HEK293 (cell line): ENCODE results near the gene KRTAP3-3.

ENCODE experiments used
- CTCF ChIA-PET: fragments of 350-600 bp; formaldehyde crosslinking; extraction: SDS; loops from one replicate; lab custom pipeline; 2021; ENCODE audit warnings: antibody characterized with exemption; lab: Yijun Ruan, JAX
- POLR2A ChIA-PET: fragments of 300-600 bp; formaldehyde crosslinking; extraction: SDS; loops from one replicate; lab custom pipeline; 2020; ENCODE audit warnings: antibody characterized with exemption, inconsistent platforms; lab: Yijun Ruan, JAX
- H3K27ac ChIP-seq: fragments of 200-500 bp; sonication (Bioruptor generic); 2 replicates; pipeline ENCODE4 v1.5.1; 2014; ENCODE audit warnings: low read depth, low read length, control low read depth, inconsistent platforms; ENCODE audit errors: extremely low read depth
- H3K36me3 ChIP-seq, 2 experiments: fragments of 200-500 bp in 1 of 2; sonication (Bioruptor generic) in 1 of 2; 1 replicate in 1 of 2; 2 replicates in 1 of 2; pipeline ENCODE4 v1.5.1; 2014 to 2017; ENCODE audit warnings: inconsistent platforms in 2 of 2, low read length in 2 of 2; ENCODE audit not compliant: control insufficient read depth in 2 of 2, insufficient read depth in 1 of 2
- H3K4me1 ChIP-seq: fragments of 200-500 bp; sonication (Bioruptor generic); 2 replicates; pipeline ENCODE4 v1.5.1; 2014; ENCODE audit warnings: mild to moderate bottlenecking, low read length, inconsistent platforms; ENCODE audit not compliant: control insufficient read depth, insufficient read depth
- H3K4me3 ChIP-seq: 2 replicates; pipeline ENCODE4 v1.5.1; 2011; ENCODE audit warnings: low read depth, mild to moderate bottlenecking, control low read depth, low read length, moderate library complexity
- H3K9me3 ChIP-seq: fragments of 200-500 bp; sonication (Bioruptor generic); 2 replicates; pipeline ENCODE4 v1.5.1; 2014; ENCODE audit warnings: low read depth, low read length, inconsistent platforms; ENCODE audit not compliant: control insufficient read depth, insufficient read depth
- HOXC10 ChIP-seq: sonication (generic); formaldehyde crosslinking; IDR thresholded peaks from 2 replicates; pipeline ENCODE4 v1.8.1; 2023; ENCODE audit warnings: mild to moderate bottlenecking, missing genetic modification reagents
- KLF8 ChIP-seq: fragments of 450-650 bp; formaldehyde crosslinking; IDR thresholded peaks from 2 replicates; pipeline ENCODE4 v1.5.1; 2016; ENCODE audit warnings: missing biosample characterization, missing genetic modification characterization
- RBAK ChIP-seq: fragments of 450-650 bp; formaldehyde crosslinking; IDR thresholded peaks from 2 replicates; pipeline ENCODE4 v1.5.1; 2016; ENCODE audit warnings: missing biosample characterization, missing genetic modification characterization
- SP2 ChIP-seq: fragments of 450-650 bp; formaldehyde crosslinking; IDR thresholded peaks from 2 replicates; pipeline ENCODE4 v1.5.1; 2016; ENCODE audit warnings: missing biosample characterization, missing genetic modification characterization
- YY1 ChIP-seq: fragments of 450-650 bp; formaldehyde crosslinking; IDR thresholded peaks from 2 replicates; pipeline ENCODE4 v1.5.1; 2018; ENCODE audit warnings: missing biosample characterization, missing genetic modification characterization
- ZBTB17 ChIP-seq: fragments of 450-650 bp; formaldehyde crosslinking; IDR thresholded peaks from 2 replicates; pipeline ENCODE4 v1.5.1; 2016; ENCODE audit warnings: missing biosample characterization, missing genetic modification characterization
- ZBTB20 ChIP-seq: fragments of 450-650 bp; formaldehyde crosslinking; IDR thresholded peaks from 2 replicates; pipeline ENCODE4 v1.5.1; 2016; ENCODE audit warnings: missing biosample characterization, missing genetic modification characterization
- ZBTB7A ChIP-seq: fragments of 450-650 bp; formaldehyde crosslinking; IDR thresholded peaks from 2 replicates; pipeline ENCODE4 v1.5.1; 2016; ENCODE audit warnings: low read depth, missing biosample characterization, missing genetic modification characterization
- ZNF112 ChIP-seq: fragments of 450-650 bp; formaldehyde crosslinking; IDR thresholded peaks from 2 replicates; pipeline ENCODE4 v1.5.0; 2017; ENCODE audit warnings: missing biosample characterization, missing genetic modification characterization
- ZNF114 ChIP-seq: fragments of 450-650 bp; formaldehyde crosslinking; IDR thresholded peaks from 2 replicates; pipeline ENCODE4 v1.5.0; 2017; ENCODE audit warnings: missing biosample characterization, missing genetic modification characterization
- ZNF138 ChIP-seq: fragments of 450-650 bp; formaldehyde crosslinking; IDR thresholded peaks from 2 replicates; pipeline ENCODE4 v1.5.1; 2016; ENCODE audit warnings: missing biosample characterization, missing genetic modification characterization, borderline replicate concordance
- ZNF350 ChIP-seq: fragments of 450-650 bp; formaldehyde crosslinking; IDR thresholded peaks from 2 replicates; pipeline ENCODE4 v1.5.0; 2017; ENCODE audit warnings: missing biosample characterization, mild to moderate bottlenecking, missing genetic modification characterization
- ZNF37A ChIP-seq: fragments of 450-650 bp; IDR thresholded peaks from 2 replicates; pipeline ENCODE4 v1.5.1; 2018; ENCODE audit warnings: missing biosample characterization, missing genetic modification characterization
- ZNF571 ChIP-seq: fragments of 450-650 bp; formaldehyde crosslinking; IDR thresholded peaks from 2 replicates; pipeline ENCODE4 v1.5.0; 2017; ENCODE audit warnings: missing biosample characterization, missing genetic modification characterization
- ZNF621 ChIP-seq: fragments of 450-650 bp; formaldehyde crosslinking; IDR thresholded peaks from 2 replicates; pipeline ENCODE4 v1.5.1; 2017; ENCODE audit warnings: missing biosample characterization, missing genetic modification characterization
- ZNF626 ChIP-seq: fragments of 450-650 bp; sonication (Bioruptor Pico); formaldehyde crosslinking; IDR thresholded peaks from 2 replicates; pipeline ENCODE4 v1.5.1; 2018; ENCODE audit warnings: missing biosample characterization, missing genetic modification characterization, inconsistent platforms
- ZNF660 ChIP-seq: fragments of 450-650 bp; IDR thresholded peaks from 2 replicates; pipeline ENCODE4 v1.5.1; 2018; ENCODE audit warnings: missing biosample characterization, mild to moderate bottlenecking, missing genetic modification characterization
- ZNF701 ChIP-seq: fragments of 450-650 bp; formaldehyde crosslinking; IDR thresholded peaks from 2 replicates; pipeline ENCODE4 v1.5.1; 2016; ENCODE audit warnings: missing biosample characterization, missing genetic modification characterization
- ZNF707 ChIP-seq: fragments of 450-650 bp; formaldehyde crosslinking; IDR thresholded peaks from 2 replicates; pipeline ENCODE4 v1.5.1; 2016; ENCODE audit warnings: missing biosample characterization, missing genetic modification characterization
- ZNF768 ChIP-seq: fragments of 450-650 bp; formaldehyde crosslinking; IDR thresholded peaks from 2 replicates; pipeline ENCODE4 v1.5.1; 2018; ENCODE audit warnings: missing biosample characterization, mild to moderate bottlenecking, missing genetic modification characterization
- ZNF843 ChIP-seq: fragments of 450-650 bp; formaldehyde crosslinking; IDR thresholded peaks from 2 replicates; pipeline ENCODE4 v1.5.1; 2016; ENCODE audit warnings: missing biosample characterization, missing genetic modification characterization
- TF ChIP-seq, protein P1 (sequence below): sonication (generic); formaldehyde crosslinking; IDR thresholded peaks from 2 replicates; pipeline ENCODE4 v1.8.1; 2022; ENCODE audit warnings: mild to moderate bottlenecking, moderate library complexity, missing genetic modification reagents
- TF ChIP-seq, protein P2 (sequence below): fragments of 450-650 bp; formaldehyde crosslinking; conservative IDR thresholded peaks from 2 replicates; pipeline ENCODE4 v1.5.1; 2016; ENCODE audit warnings: low read depth, missing biosample characterization, missing genetic modification characterization
- TF ChIP-seq, protein P3 (sequence below): IDR thresholded peaks from 2 replicates; pipeline ENCODE4 v1.6.1; 2011; ENCODE audit warnings: mild to moderate bottlenecking, low read depth, low read length, borderline replicate concordance
- TF ChIP-seq, protein P4 (sequence below): fragments of 450-650 bp; formaldehyde crosslinking; IDR thresholded peaks from 2 replicates; pipeline ENCODE4 v1.5.1; 2016; ENCODE audit warnings: missing biosample characterization, missing genetic modification characterization
- TF ChIP-seq, protein P5 (sequence below): fragments of 450-650 bp; formaldehyde crosslinking; IDR thresholded peaks from 2 replicates; pipeline ENCODE4; 2016; ENCODE audit warnings: missing biosample characterization, missing genetic modification characterization
- TF ChIP-seq, protein P6 (sequence below): fragments of 450-650 bp; formaldehyde crosslinking; IDR thresholded peaks from 2 replicates; pipeline ENCODE4 v1.5.0; 2017; ENCODE audit warnings: missing biosample characterization, missing genetic modification characterization, borderline replicate concordance

KRTAP3-3 gene

DNA sequence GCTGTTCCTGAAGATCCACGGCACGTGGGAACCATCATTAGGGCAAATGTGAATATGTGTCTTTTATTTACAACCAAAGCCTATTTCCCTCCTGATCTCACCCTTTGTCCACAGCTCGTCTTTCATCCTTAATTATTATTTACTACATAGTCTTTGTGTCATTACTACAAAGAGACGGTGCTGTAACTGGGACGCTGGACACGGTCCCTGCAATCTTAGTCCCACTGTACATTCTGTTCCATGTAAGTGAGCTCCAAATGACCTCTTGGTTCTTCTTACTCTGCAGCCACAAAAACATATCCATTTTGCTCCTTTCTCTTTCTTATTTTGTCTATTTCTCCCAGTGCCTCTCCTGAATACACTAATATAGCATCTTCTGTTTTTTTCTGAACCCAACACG is 43.8 kb downstream of the KRTAP3-3 start:
- Histone ChIP-seq H3K4me3 (no peak overlapping the region), H3K27ac (no peak overlapping the region), H3K4me1 (no peaks in the 10 kb centered on the region), H3K36me3 (no peaks in the 10 kb centered on the region), H3K9me3 (no peaks in the 10 kb centered on the region)
- CTCF ChIA-PET = interaction anchor here (0.6 to 1.0 kb wide), 2 partner anchors 11 to 402 kb away, joined by 3 read pairs; no protein-coding TSS in a partner anchor
- no peak for TF ChIP-seq ZBTB17 (tag by site-specific recombination)
- TF ChIP-seq, protein P1, sequence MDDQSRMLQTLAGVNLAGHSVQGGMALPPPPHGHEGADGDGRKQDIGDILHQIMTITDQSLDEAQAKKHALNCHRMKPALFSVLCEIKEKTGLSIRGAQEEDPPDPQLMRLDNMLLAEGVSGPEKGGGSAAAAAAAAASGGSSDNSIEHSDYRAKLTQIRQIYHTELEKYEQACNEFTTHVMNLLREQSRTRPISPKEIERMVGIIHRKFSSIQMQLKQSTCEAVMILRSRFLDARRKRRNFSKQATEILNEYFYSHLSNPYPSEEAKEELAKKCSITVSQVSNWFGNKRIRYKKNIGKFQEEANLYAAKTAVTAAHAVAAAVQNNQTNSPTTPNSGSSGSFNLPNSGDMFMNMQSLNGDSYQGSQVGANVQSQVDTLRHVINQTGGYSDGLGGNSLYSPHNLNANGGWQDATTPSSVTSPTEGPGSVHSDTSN = no peak
- TF ChIP-seq, protein P2, sequence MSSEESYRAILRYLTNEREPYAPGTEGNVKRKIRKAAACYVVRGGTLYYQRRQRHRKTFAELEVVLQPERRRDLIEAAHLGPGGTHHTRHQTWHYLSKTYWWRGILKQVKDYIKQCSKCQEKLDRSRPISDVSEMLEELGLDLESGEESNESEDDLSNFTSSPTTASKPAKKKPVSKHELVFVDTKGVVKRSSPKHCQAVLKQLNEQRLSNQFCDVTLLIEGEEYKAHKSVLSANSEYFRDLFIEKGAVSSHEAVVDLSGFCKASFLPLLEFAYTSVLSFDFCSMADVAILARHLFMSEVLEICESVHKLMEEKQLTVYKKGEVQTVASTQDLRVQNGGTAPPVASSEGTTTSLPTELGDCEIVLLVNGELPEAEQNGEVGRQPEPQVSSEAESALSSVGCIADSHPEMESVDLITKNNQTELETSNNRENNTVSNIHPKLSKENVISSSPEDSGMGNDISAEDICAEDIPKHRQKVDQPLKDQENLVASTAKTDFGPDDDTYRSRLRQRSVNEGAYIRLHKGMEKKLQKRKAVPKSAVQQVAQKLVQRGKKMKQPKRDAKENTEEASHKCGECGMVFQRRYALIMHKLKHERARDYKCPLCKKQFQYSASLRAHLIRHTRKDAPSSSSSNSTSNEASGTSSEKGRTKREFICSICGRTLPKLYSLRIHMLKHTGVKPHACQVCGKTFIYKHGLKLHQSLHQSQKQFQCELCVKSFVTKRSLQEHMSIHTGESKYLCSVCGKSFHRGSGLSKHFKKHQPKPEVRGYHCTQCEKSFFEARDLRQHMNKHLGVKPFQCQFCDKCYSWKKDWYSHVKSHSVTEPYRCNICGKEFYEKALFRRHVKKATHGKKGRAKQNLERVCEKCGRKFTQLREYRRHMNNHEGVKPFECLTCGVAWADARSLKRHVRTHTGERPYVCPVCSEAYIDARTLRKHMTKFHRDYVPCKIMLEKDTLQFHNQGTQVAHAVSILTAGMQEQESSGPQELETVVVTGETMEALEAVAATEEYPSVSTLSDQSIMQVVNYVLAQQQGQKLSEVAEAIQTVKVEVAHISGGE = no peak
- no peak for TF ChIP-seq ZNF112 (tag by site-specific recombination)
- TF ChIP-seq ZNF768 = no peak
- TF ChIP-seq, protein P3, sequence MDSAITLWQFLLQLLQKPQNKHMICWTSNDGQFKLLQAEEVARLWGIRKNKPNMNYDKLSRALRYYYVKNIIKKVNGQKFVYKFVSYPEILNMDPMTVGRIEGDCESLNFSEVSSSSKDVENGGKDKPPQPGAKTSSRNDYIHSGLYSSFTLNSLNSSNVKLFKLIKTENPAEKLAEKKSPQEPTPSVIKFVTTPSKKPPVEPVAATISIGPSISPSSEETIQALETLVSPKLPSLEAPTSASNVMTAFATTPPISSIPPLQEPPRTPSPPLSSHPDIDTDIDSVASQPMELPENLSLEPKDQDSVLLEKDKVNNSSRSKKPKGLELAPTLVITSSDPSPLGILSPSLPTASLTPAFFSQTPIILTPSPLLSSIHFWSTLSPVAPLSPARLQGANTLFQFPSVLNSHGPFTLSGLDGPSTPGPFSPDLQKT = no peak
- TF ChIP-seq ZNF660 = no peak
- no peak for TF ChIP-seq ZNF350 (tag by site-specific recombination)
- TF ChIP-seq ZNF37A = no peak
- TF ChIP-seq HOXC10 (CRISPR knock-in tag) = no peak
- TF ChIP-seq ZBTB20 (tag by site-specific recombination) = no peak
- TF ChIP-seq, protein P4, sequence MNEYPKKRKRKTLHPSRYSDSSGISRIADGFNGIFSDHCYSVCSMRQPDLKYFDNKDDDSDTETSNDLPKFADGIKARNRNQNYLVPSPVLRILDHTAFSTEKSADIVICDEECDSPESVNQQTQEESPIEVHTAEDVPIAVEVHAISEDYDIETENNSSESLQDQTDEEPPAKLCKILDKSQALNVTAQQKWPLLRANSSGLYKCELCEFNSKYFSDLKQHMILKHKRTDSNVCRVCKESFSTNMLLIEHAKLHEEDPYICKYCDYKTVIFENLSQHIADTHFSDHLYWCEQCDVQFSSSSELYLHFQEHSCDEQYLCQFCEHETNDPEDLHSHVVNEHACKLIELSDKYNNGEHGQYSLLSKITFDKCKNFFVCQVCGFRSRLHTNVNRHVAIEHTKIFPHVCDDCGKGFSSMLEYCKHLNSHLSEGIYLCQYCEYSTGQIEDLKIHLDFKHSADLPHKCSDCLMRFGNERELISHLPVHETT (tag by site-specific recombination) = no peak
- TF ChIP-seq ZNF626 (tag by site-specific recombination) = no peak
- TF ChIP-seq ZNF571 (tag by site-specific recombination) = no peak
- POLR2A ChIA-PET = no interaction called here

DNA sequence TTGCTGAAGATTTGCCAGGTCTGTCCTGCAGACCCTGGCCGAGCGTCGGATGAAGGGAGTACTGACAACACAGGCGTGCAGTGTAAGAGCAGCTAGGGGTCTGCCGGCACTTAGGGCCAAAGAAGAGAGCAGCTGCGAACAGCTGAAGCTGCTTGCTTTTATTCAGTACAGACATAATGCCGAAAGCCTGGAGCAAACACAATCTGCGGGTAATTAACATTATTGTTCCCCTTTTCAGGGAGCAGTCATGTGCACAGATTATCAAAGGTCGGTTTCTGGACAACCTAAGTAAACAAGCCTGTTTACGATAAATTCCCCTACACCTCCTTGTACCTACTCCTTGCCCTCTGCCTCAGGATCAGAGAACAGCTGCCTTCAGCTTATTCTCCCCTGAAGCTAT is 44.5 kb downstream of the KRTAP3-3 start:
- Histone ChIP-seq H3K27ac (no peak overlapping the region), H3K4me3 (no peak overlapping the region), H3K4me1 (no peaks in the 10 kb centered on the region), H3K36me3 (no peaks in the 10 kb centered on the region), H3K9me3 (no peaks in the 10 kb centered on the region)
- ChIA-PET CTCF (interaction anchor here (0.7 to 1.0 kb wide), 2 partner anchors 12 to 47 kb away, joined by 3 read pairs; no protein-coding TSS in a partner anchor), POLR2A (no interaction called here)
- TF ChIP-seq ZNF768 (no peak), ZBTB7A (tag by site-specific recombination) (no peak), ZNF707 (tag by site-specific recombination) (no peak), RBAK (tag by site-specific recombination) (no peak), ZNF701 (tag by site-specific recombination) (no peak), SP2 (tag by site-specific recombination) (no peak), ZNF621 (tag by site-specific recombination) (no peak), ZNF138 (no peak), ZNF114 (tag by site-specific recombination) (no peak), KLF8 (no peak), YY1 (tag by site-specific recombination) (no peak), ZNF843 (tag by site-specific recombination) (no peak)
- TF ChIP-seq, protein P5, sequence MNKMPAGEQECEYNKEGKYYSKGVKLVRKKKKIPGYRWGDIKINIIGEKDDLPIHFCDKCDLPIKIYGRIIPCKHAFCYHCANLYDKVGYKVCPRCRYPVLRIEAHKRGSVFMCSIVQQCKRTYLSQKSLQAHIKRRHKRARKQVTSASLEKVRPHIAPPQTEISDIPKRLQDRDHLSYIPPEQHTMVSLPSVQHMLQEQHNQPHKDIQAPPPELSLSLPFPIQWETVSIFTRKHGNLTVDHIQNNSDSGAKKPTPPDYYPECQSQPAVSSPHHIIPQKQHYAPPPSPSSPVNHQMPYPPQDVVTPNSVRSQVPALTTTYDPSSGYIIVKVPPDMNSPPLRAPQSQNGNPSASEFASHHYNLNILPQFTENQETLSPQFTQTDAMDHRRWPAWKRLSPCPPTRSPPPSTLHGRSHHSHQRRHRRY = no peak
- TF ChIP-seq, protein P6, sequence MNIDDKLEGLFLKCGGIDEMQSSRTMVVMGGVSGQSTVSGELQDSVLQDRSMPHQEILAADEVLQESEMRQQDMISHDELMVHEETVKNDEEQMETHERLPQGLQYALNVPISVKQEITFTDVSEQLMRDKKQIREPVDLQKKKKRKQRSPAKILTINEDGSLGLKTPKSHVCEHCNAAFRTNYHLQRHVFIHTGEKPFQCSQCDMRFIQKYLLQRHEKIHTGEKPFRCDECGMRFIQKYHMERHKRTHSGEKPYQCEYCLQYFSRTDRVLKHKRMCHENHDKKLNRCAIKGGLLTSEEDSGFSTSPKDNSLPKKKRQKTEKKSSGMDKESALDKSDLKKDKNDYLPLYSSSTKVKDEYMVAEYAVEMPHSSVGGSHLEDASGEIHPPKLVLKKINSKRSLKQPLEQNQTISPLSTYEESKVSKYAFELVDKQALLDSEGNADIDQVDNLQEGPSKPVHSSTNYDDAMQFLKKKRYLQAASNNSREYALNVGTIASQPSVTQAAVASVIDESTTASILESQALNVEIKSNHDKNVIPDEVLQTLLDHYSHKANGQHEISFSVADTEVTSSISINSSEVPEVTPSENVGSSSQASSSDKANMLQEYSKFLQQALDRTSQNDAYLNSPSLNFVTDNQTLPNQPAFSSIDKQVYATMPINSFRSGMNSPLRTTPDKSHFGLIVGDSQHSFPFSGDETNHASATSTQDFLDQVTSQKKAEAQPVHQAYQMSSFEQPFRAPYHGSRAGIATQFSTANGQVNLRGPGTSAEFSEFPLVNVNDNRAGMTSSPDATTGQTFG = no peak
